Measurements from ENCODE around the gene INTS11.

DNA sequence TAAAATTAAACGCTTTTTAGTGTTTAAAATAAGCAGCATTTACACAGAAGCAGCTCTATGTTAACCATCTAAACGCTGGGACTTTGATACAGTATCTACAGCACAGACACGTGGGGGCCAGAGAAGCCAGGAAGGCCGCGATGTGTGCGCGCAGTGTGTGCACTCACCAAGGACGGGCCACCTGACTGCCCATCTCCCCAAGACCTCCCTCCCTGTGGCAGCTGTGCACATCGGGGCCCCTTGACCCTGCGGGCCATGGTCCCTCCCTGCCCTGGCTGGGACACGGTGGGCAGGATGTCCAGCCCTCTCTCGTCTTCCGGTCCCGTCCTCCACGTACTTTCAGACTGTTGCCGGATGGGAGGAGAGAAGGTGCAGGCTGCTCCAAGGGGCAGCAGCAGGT lies 10.8 kb upstream of the INTS11 start:
- TF ChIP-seq, protein P1, sequence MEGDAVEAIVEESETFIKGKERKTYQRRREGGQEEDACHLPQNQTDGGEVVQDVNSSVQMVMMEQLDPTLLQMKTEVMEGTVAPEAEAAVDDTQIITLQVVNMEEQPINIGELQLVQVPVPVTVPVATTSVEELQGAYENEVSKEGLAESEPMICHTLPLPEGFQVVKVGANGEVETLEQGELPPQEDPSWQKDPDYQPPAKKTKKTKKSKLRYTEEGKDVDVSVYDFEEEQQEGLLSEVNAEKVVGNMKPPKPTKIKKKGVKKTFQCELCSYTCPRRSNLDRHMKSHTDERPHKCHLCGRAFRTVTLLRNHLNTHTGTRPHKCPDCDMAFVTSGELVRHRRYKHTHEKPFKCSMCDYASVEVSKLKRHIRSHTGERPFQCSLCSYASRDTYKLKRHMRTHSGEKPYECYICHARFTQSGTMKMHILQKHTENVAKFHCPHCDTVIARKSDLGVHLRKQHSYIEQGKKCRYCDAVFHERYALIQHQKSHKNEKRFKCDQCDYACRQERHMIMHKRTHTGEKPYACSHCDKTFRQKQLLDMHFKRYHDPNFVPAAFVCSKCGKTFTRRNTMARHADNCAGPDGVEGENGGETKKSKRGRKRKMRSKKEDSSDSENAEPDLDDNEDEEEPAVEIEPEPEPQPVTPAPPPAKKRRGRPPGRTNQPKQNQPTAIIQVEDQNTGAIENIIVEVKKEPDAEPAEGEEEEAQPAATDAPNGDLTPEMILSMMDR (IDR thresholded peaks at IDR 0.05; ENCODE audit: borderline replicate concordance, extremely low read depth, low read length, poor library complexity, severe bottlenecking) = no peak
- TF ChIP-seq EZH2 (IDR thresholded peaks at IDR 0.05; ENCODE audit: borderline replicate concordance, low read depth, low read length, severe bottlenecking) = no peak
